GM18502 (cell line): ENCODE results near the gene DLD.
"Not testable (repeated sequence)": the region's sequence is repeated elsewhere in the genome, so short reads cannot be mapped to it uniquely, and the experiment has no call there.

Source experiments
- ATAC-seq: cut with Tn5 transposase; IDR thresholded peaks from one replicate; pipeline ENCODE4 v1.9.1; 2021; ENCODE audit warnings: mild to moderate bottlenecking; ENCODE audit not compliant: unreplicated experiment, poor library complexity

Gene DLD

GRCh38 chr7:107940951-107941350, 50.0 kb downstream of the DLD start:
- no peak for ATAC-seq

DNA sequence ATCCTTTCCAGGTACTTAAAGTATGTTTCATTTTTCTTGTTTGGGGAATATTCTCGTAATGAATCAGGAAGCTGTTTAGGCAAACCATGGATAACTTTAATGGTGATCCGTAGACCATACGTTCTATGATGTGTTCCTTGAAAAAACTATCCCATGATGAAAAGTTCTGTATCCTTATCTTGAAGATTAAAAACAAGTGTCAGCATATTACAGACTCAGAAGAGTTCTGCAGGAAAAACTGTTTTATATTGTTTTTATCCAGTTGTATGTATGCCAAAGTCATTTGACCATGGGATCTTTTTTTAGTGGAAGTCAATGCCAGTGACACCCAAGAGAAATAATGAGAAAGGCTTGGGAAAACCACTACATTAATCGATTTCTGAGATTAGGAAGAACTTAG, 52.0 kb downstream of the DLD start:
- ATAC-seq: no peak

DNA sequence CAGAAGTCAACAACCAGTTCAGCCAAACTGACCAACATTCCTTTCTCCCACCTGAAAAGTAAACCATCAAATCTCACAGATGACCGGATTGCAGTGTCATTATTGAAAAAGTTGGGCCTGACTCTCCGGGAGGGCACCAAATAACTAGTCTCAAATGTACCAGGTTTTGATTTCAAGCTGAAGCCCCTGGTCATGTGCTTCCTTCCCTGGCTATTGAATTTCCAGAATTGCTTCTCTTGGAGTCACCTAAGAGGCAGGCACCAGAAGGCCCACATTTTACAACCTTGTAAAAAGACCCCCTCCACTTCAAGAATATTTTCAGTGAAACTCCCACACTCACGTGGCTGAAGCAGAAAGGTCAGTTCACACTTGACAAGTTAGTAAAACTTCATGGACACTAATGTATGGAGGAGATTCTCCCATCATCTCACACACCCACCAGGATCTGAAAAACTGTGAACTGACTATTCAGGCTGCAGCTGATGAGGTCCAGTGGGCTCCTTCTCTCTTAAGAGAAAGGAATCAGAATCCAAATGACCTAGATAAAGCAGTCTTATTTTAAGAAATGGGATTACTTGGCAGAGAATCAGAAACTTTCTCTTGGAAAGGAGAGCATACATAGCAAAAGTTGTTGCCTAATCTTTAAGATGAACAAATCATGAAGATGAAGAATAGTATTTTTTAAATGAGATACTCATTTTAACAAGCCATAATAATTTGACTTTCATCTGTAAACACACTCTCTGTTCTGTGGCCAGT, 53.6 kb downstream of the DLD start:
- ATAC-seq: no peak

GRCh38 chr7:107945332-107945731, 54.3 kb downstream of the DLD start:
- no peak for ATAC-seq

GRCh38 chr7:107946451-107946850, 55.5 kb downstream of the DLD start:
- ATAC-seq: no peak

- no peak for ATAC-seq
Observed at GRCh38 chr7:107946881-107947280, 55.9 kb downstream of the DLD start.

- no peak for ATAC-seq
Observed at GRCh38 chr7:107948645-107949442, 57.9 kb downstream of the DLD start.

DNA sequence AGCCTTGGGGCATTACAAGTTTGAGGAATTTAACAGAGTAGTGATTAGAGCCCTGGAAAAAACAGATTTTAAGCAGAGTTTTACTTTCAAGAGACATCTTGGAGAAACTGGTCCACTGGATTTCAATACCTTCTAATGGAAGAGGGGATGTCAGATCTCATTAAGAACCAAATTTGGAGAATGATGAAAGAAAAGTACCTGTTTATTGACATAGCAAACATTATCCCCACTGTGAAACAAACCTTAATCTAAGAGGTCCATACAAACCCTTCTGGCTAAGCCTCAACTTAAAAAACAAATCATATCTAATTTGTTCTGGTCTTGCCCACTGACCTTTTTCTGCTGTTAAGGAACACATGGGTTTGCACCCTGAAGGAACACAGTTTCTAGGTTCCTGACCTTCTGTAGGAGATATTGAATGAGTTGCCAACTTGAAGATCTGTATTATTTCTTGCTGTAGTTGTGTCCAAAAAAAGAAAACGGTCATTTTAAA, 58.5 kb downstream of the DLD start:
- ATAC-seq: no peak

DNA sequence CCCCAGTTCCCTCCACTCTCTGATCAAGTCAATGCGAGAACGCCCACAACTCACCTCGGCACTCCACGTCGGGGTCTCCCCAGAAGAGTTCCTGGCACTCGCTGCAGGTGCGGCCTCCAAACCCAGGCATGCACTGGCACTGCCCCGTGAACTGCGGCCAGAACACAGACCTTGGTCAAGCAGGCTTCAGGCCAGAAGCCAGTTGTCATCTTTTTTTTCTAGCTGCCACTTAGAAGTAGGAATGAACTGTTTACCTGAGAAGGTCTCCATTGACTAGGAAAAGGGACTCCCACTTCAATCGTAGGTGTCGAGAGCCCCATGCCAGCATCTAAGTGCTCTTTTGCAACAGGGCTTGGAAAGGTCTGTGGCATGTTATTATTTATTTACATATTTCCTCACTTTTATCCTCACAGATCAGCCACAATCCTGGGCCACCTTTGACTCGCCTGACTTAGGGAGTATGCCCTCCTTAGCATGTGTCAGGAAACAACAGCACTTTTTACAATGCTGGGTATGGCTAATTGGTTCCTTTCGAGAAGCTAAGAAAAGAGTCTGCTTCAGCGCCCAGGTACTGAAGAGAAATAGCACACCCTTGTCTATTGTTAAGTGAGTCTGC, 60.3 kb downstream of the DLD start:
- no peak for ATAC-seq

- ATAC-seq: no peak
Observed at GRCh38 chr7:107951896-107952295, 60.9 kb downstream of the DLD start.

DNA sequence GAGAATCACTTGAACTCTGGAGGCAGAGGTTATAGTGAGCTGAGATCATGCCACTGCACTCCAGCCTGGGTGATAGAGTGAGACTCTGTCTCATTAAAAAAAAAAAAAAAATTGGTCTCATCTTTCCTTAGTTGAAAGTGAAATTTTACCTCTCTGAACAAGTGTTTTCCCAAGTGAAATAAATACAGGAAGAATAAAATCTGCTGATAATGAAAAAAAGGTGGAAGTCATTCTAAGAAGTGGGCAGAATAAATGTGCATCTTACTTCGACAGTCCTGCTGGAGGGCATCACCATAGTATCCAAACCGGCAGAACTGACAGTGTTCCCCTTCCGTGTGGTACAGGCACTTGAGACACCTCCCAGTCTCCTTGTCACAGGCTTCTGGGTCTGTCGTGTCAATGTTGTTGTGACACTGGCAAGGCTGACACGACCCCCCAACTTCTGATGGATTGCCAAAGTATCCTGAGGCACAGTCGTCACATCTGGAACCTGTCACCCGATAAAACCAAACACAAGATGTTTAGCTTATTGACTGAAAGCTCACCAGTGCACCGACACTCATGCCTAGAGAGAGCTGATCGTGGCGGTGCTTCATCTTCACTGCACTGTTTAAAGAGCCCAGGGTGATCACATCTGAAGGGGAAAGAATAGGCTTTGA, 62.4 kb downstream of the DLD start:
- no peak for ATAC-seq

- ATAC-seq: no peak
Observed at GRCh38 chr7:107953924-107954303, 62.9 kb downstream of the DLD start.

- no peak for ATAC-seq
Observed at GRCh38 chr7:107955394-107955793, 64.4 kb downstream of the DLD start.

DNA sequence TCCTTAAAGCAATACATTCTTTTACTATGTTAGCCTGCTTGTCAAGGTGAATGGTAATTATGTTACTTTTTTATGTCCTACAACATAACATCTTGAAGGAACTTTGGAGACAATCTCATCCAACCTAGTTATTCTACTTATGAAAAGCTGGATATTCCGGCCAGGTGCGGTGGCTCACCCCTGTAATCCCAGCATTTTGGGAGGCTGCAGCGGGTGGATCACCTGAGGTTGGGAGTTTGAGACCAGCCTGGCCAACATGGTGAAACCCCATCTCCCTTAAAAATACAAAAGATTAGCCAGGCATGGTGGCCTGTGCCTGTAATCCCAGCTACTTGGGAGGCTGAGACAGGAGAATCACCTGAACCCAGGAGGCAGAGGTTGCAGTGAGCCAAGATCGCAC, 66.0 kb downstream of the DLD start:
- not testable (repeated sequence) for ATAC-seq

GRCh38 chr7:107957436-107957835, 66.5 kb downstream of the DLD start:
- no peak for ATAC-seq

DNA sequence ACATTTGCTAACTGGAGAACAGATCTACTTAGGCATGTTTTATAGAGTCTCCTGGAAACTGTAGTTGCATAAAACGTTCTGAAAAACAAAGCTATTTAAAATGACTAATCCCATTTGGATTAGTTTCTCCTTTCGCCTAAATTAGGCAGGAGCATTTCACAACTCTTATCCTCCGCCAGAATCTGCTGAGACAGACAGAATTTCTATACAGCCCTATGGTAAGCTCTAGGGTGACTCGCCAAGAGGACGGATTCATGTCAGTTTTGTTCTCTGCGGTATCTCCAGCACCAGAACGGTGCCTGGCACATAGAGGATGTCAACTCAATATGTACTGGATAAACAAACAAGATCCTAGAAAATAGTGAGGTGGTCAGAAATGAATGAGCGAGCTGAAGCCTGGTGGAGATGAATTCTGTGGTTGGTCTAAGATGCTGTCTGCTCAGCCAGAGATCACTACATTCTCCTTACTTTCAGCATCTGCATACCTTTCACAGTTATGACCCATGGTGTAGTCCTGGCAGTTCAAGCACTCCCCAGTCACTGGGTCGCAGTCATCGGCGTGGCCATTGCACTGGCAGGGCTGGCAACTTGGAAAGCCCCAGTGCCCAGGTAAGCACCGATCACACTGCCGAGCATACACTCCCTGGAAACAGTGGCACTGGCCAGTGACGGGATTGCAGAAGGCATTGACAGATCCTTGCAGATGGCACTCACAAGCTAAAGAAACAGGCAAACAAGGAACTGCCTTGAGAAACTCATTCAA, 68.0 kb downstream of the DLD start:
- ATAC-seq: no peak

- ATAC-seq: no peak
Observed at GRCh38 chr7:107959527-107959898, 68.5 kb downstream of the DLD start.

GRCh38 chr7:107960272-107960671, 69.3 kb downstream of the DLD start:
- ATAC-seq: no peak

GRCh38 chr7:107961405-107961804, 70.4 kb downstream of the DLD start:
- no peak for ATAC-seq

DNA sequence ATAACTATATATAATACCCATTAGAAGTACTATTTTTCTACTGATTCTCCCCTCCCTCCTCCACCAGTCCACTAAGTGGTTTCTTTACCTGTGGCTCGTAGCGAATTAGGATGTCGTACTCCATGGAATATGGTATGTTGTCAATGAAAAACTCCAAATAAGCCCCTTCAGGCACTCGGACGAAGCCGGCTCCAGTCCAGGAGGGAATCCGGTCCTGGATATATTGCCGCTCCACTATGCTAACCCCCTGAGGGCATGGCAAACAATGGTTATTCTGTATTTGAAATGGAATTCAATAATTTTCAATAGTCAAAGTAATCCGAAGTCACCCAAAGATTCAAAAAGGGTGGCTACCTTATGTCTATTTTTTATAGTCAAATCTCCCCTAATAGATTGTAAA, 71.8 kb downstream of the DLD start:
- ATAC-seq: no peak
